ENCODE data around the gene BACH2. TPM values are rescaled to one million over a fixed set of nuclear protein-coding genes. Genes with fewer than 3 reads are reported as not detected.

Gene BACH2
- polyA plus RNA-seq, 1 donor (not counting 4 experiments of a cell fraction or from before 2014, with no cell fraction given), result 0.50 TPM

GRCh38 chr6:89950446-89950845 is 346.2 kb downstream of the BACH2 start:
- no peak for TF ChIP-seq EZH2 (IDR thresholded peaks at IDR 0.05; ENCODE audit: low read length)
- TF ChIP-seq, protein P1, sequence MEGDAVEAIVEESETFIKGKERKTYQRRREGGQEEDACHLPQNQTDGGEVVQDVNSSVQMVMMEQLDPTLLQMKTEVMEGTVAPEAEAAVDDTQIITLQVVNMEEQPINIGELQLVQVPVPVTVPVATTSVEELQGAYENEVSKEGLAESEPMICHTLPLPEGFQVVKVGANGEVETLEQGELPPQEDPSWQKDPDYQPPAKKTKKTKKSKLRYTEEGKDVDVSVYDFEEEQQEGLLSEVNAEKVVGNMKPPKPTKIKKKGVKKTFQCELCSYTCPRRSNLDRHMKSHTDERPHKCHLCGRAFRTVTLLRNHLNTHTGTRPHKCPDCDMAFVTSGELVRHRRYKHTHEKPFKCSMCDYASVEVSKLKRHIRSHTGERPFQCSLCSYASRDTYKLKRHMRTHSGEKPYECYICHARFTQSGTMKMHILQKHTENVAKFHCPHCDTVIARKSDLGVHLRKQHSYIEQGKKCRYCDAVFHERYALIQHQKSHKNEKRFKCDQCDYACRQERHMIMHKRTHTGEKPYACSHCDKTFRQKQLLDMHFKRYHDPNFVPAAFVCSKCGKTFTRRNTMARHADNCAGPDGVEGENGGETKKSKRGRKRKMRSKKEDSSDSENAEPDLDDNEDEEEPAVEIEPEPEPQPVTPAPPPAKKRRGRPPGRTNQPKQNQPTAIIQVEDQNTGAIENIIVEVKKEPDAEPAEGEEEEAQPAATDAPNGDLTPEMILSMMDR (optimal IDR thresholded peaks at IDR 0.05 in 1 of 3, IDR thresholded peaks at IDR 0.05 in 1 of 3, conservative IDR thresholded peaks at IDR 0.05 in 1 of 3; ENCODE audit: extremely low read depth in 1 of 3, insufficient read depth in 2 of 3, low read length in 3 of 3), result no peak
- Histone ChIP-seq H3K9ac (ENCODE audit: control insufficient read depth, extremely low read depth, insufficient read depth, low read length) (no peak overlapping the region), H3K27me3 (ENCODE audit: control insufficient read depth, extremely low read depth, insufficient read depth, low read length) (no peaks in the 10 kb centered on the region), H3K9me1 (ENCODE audit: control insufficient read depth, extremely low read depth, insufficient read depth, low read length) (no peaks in the 10 kb centered on the region), H3K36me3 (ENCODE audit: control insufficient read depth in 2 of 2, extremely low read depth in 1 of 2, insufficient read depth in 2 of 2, low read length in 2 of 2) (no peaks in the 10 kb centered on the region), H3K79me2 (ENCODE audit: control insufficient read depth, insufficient read depth, low read length) (no peaks in the 10 kb centered on the region), H2AFZ (ENCODE audit: control insufficient read depth, low read length) (no peak overlapping the region), H3K4me2 (ENCODE audit: control insufficient read depth, extremely low read depth, insufficient read depth, low read depth, low read length) (no peak overlapping the region), H4K20me1 (ENCODE audit: control insufficient read depth, extremely low read depth, insufficient read depth, low read length) (no peaks in the 10 kb centered on the region), H3K4me3 (ENCODE audit: control insufficient read depth in 2 of 3, extremely low read depth in 1 of 3, insufficient read depth in 2 of 3, low read depth in 1 of 3, low read length in 3 of 3) (no peak overlapping the region), H3K9me3 (ENCODE audit: control insufficient read depth, low read depth, low read length) (no peaks in the 10 kb centered on the region), H3K4me1 (ENCODE audit: control insufficient read depth, extremely low read depth, insufficient read depth, low read length) (peaks cover 19% of the 10 kb centered on the region), H3K27ac (ENCODE audit: control insufficient read depth, insufficient read depth, low read length) (peak overlapping the region; percentile 42)
- DNase-seq (ENCODE audit: low read depth, low spot score) (no peak), FAIRE-seq (no peak)
- dilution Hi-C loops (cut with MboI; ENCODE audit: extremely low pct_ligation_motif_present, low sequenced_read_pairs), result no loop called here

- Histone ChIP-seq H4K20me1 (ENCODE audit: control insufficient read depth, extremely low read depth, insufficient read depth, low read length) (no peaks in the 10 kb centered on the region), H3K9me3 (ENCODE audit: control insufficient read depth, low read depth, low read length) (no peaks in the 10 kb centered on the region), H3K27ac (ENCODE audit: control insufficient read depth, insufficient read depth, low read length) (no peak overlapping the region), H3K4me1 (ENCODE audit: control insufficient read depth, extremely low read depth, insufficient read depth, low read length) (peaks cover 19% of the 10 kb centered on the region), H3K27me3 (ENCODE audit: control insufficient read depth, extremely low read depth, insufficient read depth, low read length) (no peaks in the 10 kb centered on the region), H3K4me2 (ENCODE audit: control insufficient read depth, extremely low read depth, insufficient read depth, low read depth, low read length) (no peak overlapping the region), H3K36me3 (ENCODE audit: control insufficient read depth in 2 of 2, extremely low read depth in 1 of 2, insufficient read depth in 2 of 2, low read length in 2 of 2) (no peaks in the 10 kb centered on the region), H2AFZ (ENCODE audit: control insufficient read depth, low read length) (peak overlapping the region; percentile 8), H3K9me1 (ENCODE audit: control insufficient read depth, extremely low read depth, insufficient read depth, low read length) (no peaks in the 10 kb centered on the region), H3K4me3 (ENCODE audit: control insufficient read depth in 2 of 3, extremely low read depth in 1 of 3, insufficient read depth in 2 of 3, low read depth in 1 of 3, low read length in 3 of 3) (no peak overlapping the region), H3K79me2 (ENCODE audit: control insufficient read depth, insufficient read depth, low read length) (no peaks in the 10 kb centered on the region), H3K9ac (ENCODE audit: control insufficient read depth, extremely low read depth, insufficient read depth, low read length) (no peak overlapping the region)
- FAIRE-seq (peak; percentile 17), DNase-seq (ENCODE audit: low read depth, low spot score) (no peak)
- TF ChIP-seq EZH2 (IDR thresholded peaks at IDR 0.05; ENCODE audit: low read length), result no peak
- TF ChIP-seq, protein P1 (optimal IDR thresholded peaks at IDR 0.05 in 1 of 3, IDR thresholded peaks at IDR 0.05 in 1 of 3, conservative IDR thresholded peaks at IDR 0.05 in 1 of 3; ENCODE audit: extremely low read depth in 1 of 3, insufficient read depth in 2 of 3, low read length in 3 of 3), result no peak
- dilution Hi-C loops (cut with MboI; ENCODE audit: extremely low pct_ligation_motif_present, low sequenced_read_pairs), result no loop called here
Observed at GRCh38 chr6:89948876-89949275, 347.8 kb downstream of the BACH2 start.

All from keratinocyte (primary cell).